Activated CD4-positive, alpha-beta memory T cell treated with anti-CD3 and anti-CD28 coated beads for 36 hours (primary cell): ENCODE measurements around the gene CLEC10A. TPM values are rescaled to one million over a fixed set of nuclear protein-coding genes. Genes with fewer than 3 reads are reported as not detected.
"Not testable (repeated sequence)": the region's sequence is repeated elsewhere in the genome, so short reads cannot be mapped to it uniquely, and the experiment has no call there.

ENCODE experiments used
- CTCF ChIA-PET: fragments of 350-600 bp; sonication (Branson Sonifier 250); formaldehyde crosslinking; loops from one replicate; lab custom pipeline; 2021; ENCODE audit warnings: antibody characterized with exemption, inconsistent platforms; lab: Charles Lee
- POLR2A ChIA-PET: fragments of 350-600 bp; sonication (Branson Sonifier 250); formaldehyde crosslinking; loops from one replicate; lab custom pipeline; 2021; ENCODE audit warnings: antibody characterized with exemption; lab: Charles Lee
- DNase-seq: peaks from one replicate; pipeline ENCODE4 v3.0.0-alpha.2; 2020
- H3K27ac Mint-ChIP-seq: one replicate; pipeline ENCODE4 v1.8.0; 2021; ENCODE audit warnings: mixed read lengths
- H3K27me3 Mint-ChIP-seq: one replicate; pipeline ENCODE4 v1.8.0; 2021; ENCODE audit warnings: mixed read lengths
- H3K36me3 Mint-ChIP-seq: one replicate; pipeline ENCODE4 v1.8.0; 2021; ENCODE audit warnings: mixed read lengths
- H3K4me1 Mint-ChIP-seq: one replicate; pipeline ENCODE4 v1.8.0; 2021; ENCODE audit warnings: low read depth, mixed read lengths
- H3K4me3 Mint-ChIP-seq: one replicate; pipeline ENCODE4 v1.8.0; 2021; ENCODE audit warnings: mild to moderate bottlenecking, mixed read lengths
- H3K9me3 Mint-ChIP-seq: one replicate; pipeline ENCODE4 v1.8.0; 2021; ENCODE audit warnings: mixed read lengths
- intact Hi-C: fragments of 100-400 bp; cut with micrococcal nuclease; formaldehyde crosslinking; loops from one replicate; pipeline ENCODE4 v1.15.1; 2023
- total RNA-seq, 2 experiments: library from RNA; stranded (reverse); gene quantifications; one replicate each; pipeline ENCODE4 v1.2.3, GENCODE V29; 2021

The CLEC10A gene
- total RNA-seq, 2 experiments from 2014 or later = not detected

GRCh38 chr17:7102421-7102820 lies 22.4 kb upstream of the CLEC10A start:
- intact Hi-C loops = no loop called here
- no peaks in the 10 kb centered on the region for H3K36me3 Mint-ChIP-seq
- DNase-seq = no peak
- no peaks in the 10 kb centered on the region for H3K9me3 Mint-ChIP-seq
- H3K4me3 Mint-ChIP-seq = no peak overlapping the region
- POLR2A ChIA-PET = no interaction called here
- H3K4me1 Mint-ChIP-seq = no peaks in the 10 kb centered on the region
- H3K27me3 Mint-ChIP-seq = peaks cover 10% of the 10 kb centered on the region
- CTCF ChIA-PET = interaction anchor here (1.3 kb wide), 1 partner anchor 34 kb away, joined by 4 read pairs; no protein-coding TSS in a partner anchor
- no peak overlapping the region for H3K27ac Mint-ChIP-seq

- H3K36me3 Mint-ChIP-seq = no peaks in the 10 kb centered on the region
- intact Hi-C loops = no loop called here
- ChIA-PET CTCF (interaction anchor here (0.7 to 1.3 kb wide), 2 partner anchors 14 to 35 kb away, joined by 3 to 4 read pairs; no protein-coding TSS in a partner anchor), POLR2A (no interaction called here)
- H3K4me3 Mint-ChIP-seq = no peak overlapping the region
- DNase-seq = no peak
- no peak overlapping the region for H3K27ac Mint-ChIP-seq
- no peaks in the 10 kb centered on the region for H3K9me3 Mint-ChIP-seq
- no peaks in the 10 kb centered on the region for H3K4me1 Mint-ChIP-seq
- peaks cover 10% of the 10 kb centered on the region for H3K27me3 Mint-ChIP-seq
These were observed 21.5 kb upstream of the CLEC10A start for GRCh38 chr17:7101531-7101930.

- DNase-seq, H3K4me1 Mint-ChIP-seq, H3K4me3 Mint-ChIP-seq, POLR2A ChIA-PET, H3K9me3 Mint-ChIP-seq, H3K36me3 Mint-ChIP-seq, H3K27ac Mint-ChIP-seq, intact Hi-C loops: not testable (repeated sequence)
- peaks cover 10% of the 10 kb centered on the region for H3K27me3 Mint-ChIP-seq
- CTCF ChIA-PET = interaction anchor here (0.7 to 1.3 kb wide), 2 partner anchors 15 to 36 kb away, joined by 3 to 4 read pairs; no protein-coding TSS in a partner anchor
These were observed 20.8 kb upstream of the CLEC10A start for GRCh38 chr17:7100641-7101379.

- Mint-ChIP-seq H3K27me3 (peaks cover 16% of the 10 kb centered on the region), H3K36me3 (no peaks in the 10 kb centered on the region), H3K9me3 (no peaks in the 10 kb centered on the region), H3K4me1 (no peaks in the 10 kb centered on the region), H3K4me3 (no peak overlapping the region), H3K27ac (no peak overlapping the region)
- no peak for DNase-seq
- ChIA-PET POLR2A (no interaction called here), CTCF (interaction anchor here (2.0 kb wide), 1 partner anchor 47 kb away, joined by 9 read pairs; no protein-coding TSS in a partner anchor)
- intact Hi-C loops = no loop called here
These were observed 18.9 kb upstream of the CLEC10A start for GRCh38 chr17:7098802-7099459.

GRCh38 chr17:7097940-7098339 lies 17.9 kb upstream of the CLEC10A start:
- Mint-ChIP-seq H3K36me3 (no peaks in the 10 kb centered on the region), H3K4me3 (no peak overlapping the region), H3K9me3 (no peaks in the 10 kb centered on the region), H3K4me1 (no peaks in the 10 kb centered on the region), H3K27me3 (peaks cover 11% of the 10 kb centered on the region), H3K27ac (no peak overlapping the region)
- POLR2A ChIA-PET = no interaction called here
- intact Hi-C loops = no loop called here
- CTCF ChIA-PET = interaction anchor here (0.6 to 2.0 kb wide), 2 partner anchors 46 to 416 kb away, joined by 3 to 9 read pairs; no protein-coding TSS in a partner anchor
- no peak for DNase-seq

- Mint-ChIP-seq H3K4me1 (no peaks in the 10 kb centered on the region), H3K4me3 (no peak overlapping the region), H3K27ac (no peak overlapping the region), H3K9me3 (no peaks in the 10 kb centered on the region), H3K36me3 (no peaks in the 10 kb centered on the region), H3K27me3 (peaks cover 6% of the 10 kb centered on the region)
- CTCF ChIA-PET = no interaction called here
- DNase-seq = no peak
- intact Hi-C loops = no loop called here
- POLR2A ChIA-PET = no interaction called here
These were observed 15.6 kb upstream of the CLEC10A start for GRCh38 chr17:7095625-7096024.

GRCh38 chr17:7094652-7095019 lies 14.6 kb upstream of the CLEC10A start:
- peaks cover 6% of the 10 kb centered on the region for H3K27me3 Mint-ChIP-seq
- no peaks in the 10 kb centered on the region for H3K4me1 Mint-ChIP-seq
- H3K4me3 Mint-ChIP-seq = no peak overlapping the region
- ChIA-PET CTCF (no interaction called here), POLR2A (no interaction called here)
- no peaks in the 10 kb centered on the region for H3K36me3 Mint-ChIP-seq
- intact Hi-C loops = no loop called here
- no peak for DNase-seq
- H3K9me3 Mint-ChIP-seq = no peaks in the 10 kb centered on the region
- no peak overlapping the region for H3K27ac Mint-ChIP-seq

- H3K27ac Mint-ChIP-seq, H3K4me3 Mint-ChIP-seq, H3K9me3 Mint-ChIP-seq, H3K36me3 Mint-ChIP-seq, CTCF ChIA-PET, DNase-seq, POLR2A ChIA-PET, intact Hi-C loops, H3K4me1 Mint-ChIP-seq: not testable (repeated sequence)
- peaks cover 11% of the 10 kb centered on the region for H3K27me3 Mint-ChIP-seq
These were observed 11.4 kb upstream of the CLEC10A start for GRCh38 chr17:7091311-7092005.

GRCh38 chr17:7089570-7089969 lies 9.5 kb upstream of the CLEC10A start:
- intact Hi-C loops, H3K9me3 Mint-ChIP-seq, H3K4me1 Mint-ChIP-seq, H3K4me3 Mint-ChIP-seq, DNase-seq, CTCF ChIA-PET, H3K27ac Mint-ChIP-seq, H3K27me3 Mint-ChIP-seq, H3K36me3 Mint-ChIP-seq, POLR2A ChIA-PET: not testable (repeated sequence)

- CTCF ChIA-PET = interaction anchor here (1.0 kb wide), 1 partner anchor 48 kb away, joined by 3 read pairs; no protein-coding TSS in a partner anchor
- H3K27me3 Mint-ChIP-seq, POLR2A ChIA-PET, H3K4me1 Mint-ChIP-seq, H3K27ac Mint-ChIP-seq, DNase-seq, intact Hi-C loops, H3K9me3 Mint-ChIP-seq, H3K36me3 Mint-ChIP-seq, H3K4me3 Mint-ChIP-seq: not testable (repeated sequence)
These were observed 8.4 kb upstream of the CLEC10A start for GRCh38 chr17:7088442-7088841.

- Mint-ChIP-seq H3K4me3 (no peak overlapping the region), H3K27ac (no peak overlapping the region), H3K9me3 (no peaks in the 10 kb centered on the region), H3K36me3 (no peaks in the 10 kb centered on the region), H3K4me1 (peaks cover 31% of the 10 kb centered on the region), H3K27me3 (peaks cover 6% of the 10 kb centered on the region)
- intact Hi-C loops = no loop called here
- ChIA-PET POLR2A (no interaction called here), CTCF (interaction anchor here (1.1 kb wide), 1 partner anchor 32 kb away, joined by 5 read pairs; no protein-coding TSS in a partner anchor)
- no peak for DNase-seq
These were observed 4.0 kb upstream of the CLEC10A start for GRCh38 chr17:7084088-7084487.

GRCh38 chr17:7083592-7083991 lies 3.5 kb upstream of the CLEC10A start:
- Mint-ChIP-seq H3K27me3 (peaks cover 6% of the 10 kb centered on the region), H3K9me3 (no peaks in the 10 kb centered on the region), H3K4me3 (no peak overlapping the region), H3K27ac (no peak overlapping the region), H3K4me1 (peaks cover 31% of the 10 kb centered on the region), H3K36me3 (no peaks in the 10 kb centered on the region)
- CTCF ChIA-PET = interaction anchor here (1.1 kb wide), 1 partner anchor 31 kb away, joined by 5 read pairs; no protein-coding TSS in a partner anchor
- POLR2A ChIA-PET = no interaction called here
- no peak for DNase-seq
- intact Hi-C loops = no loop called here
